SK-N-MC (cell line): Measurements from ENCODE around the gene KRT40.
"Not testable (repeated sequence)": the region's sequence is repeated elsewhere in the genome, so short reads cannot be mapped to it uniquely, and the experiment has no call there.

Experiments
- DNase-seq: peaks from one replicate; pipeline ENCODE4 v3.0.0-alpha.2; 2011; ENCODE audit warnings: low read depth, low spot score
- H3K27ac ChIP-seq: fragments of 200-600 bp; sonication (generic); 2 replicates; pipeline ENCODE4 v1.5.1; 2016; ENCODE audit warnings: mixed run types
- H3K36me3 ChIP-seq: fragments of 200-600 bp; sonication (generic); 2 replicates; pipeline ENCODE4 v1.6.1; 2017; ENCODE audit warnings: antibody characterized with exemption, low read length, mixed read lengths; ENCODE audit not compliant: insufficient read depth
- H3K4me3 ChIP-seq: fragments of 200-600 bp; sonication (generic); 2 replicates; pipeline ENCODE4 v1.5.1; 2016
- H3K9ac ChIP-seq: fragments of 200-600 bp; sonication (generic); 2 replicates; pipeline ENCODE4 v1.8.0; 2017; ENCODE audit warnings: mixed run types, mixed read lengths; ENCODE audit not compliant: insufficient read length
- H3K9me3 ChIP-seq: fragments of 200-600 bp; sonication (generic); 2 replicates; pipeline ENCODE4 v1.6.1; 2017; ENCODE audit warnings: low read depth, mild to moderate bottlenecking, antibody characterized with exemption, low read length, moderate library complexity, mixed read lengths
- EZH2 ChIP-seq: fragments of 200-600 bp; sonication (generic); IDR thresholded peaks from one replicate; pipeline ENCODE4 v1.6.1; 2017; ENCODE audit warnings: antibody characterized with exemption
- FOXP2 ChIP-seq: optimal IDR thresholded peaks from 2 replicates; pipeline ENCODE3; 2011; ENCODE audit warnings: mild to moderate bottlenecking, moderate library complexity; ENCODE audit not compliant: insufficient read depth; ENCODE audit errors: extremely low read length, control extremely low read depth
- POLR2AphosphoS5 ChIP-seq: IDR thresholded peaks from 2 replicates; pipeline ENCODE4 v1.6.1; 2012; ENCODE audit warnings: mild to moderate bottlenecking, low read depth, low read length, borderline replicate concordance

KRT40 gene

GRCh38 chr17:41003926-41004325 is 19.8 kb upstream of the KRT40 start:
- Histone ChIP-seq H3K9me3 (no peaks in the 10 kb centered on the region), H3K9ac (no peak overlapping the region), H3K4me3 (no peak overlapping the region), H3K36me3 (no peaks in the 10 kb centered on the region), H3K27ac (no peak overlapping the region)
- TF ChIP-seq EZH2 (no peak), POLR2AphosphoS5 (no peak), FOXP2 (no peak)
- no peak for DNase-seq

- no peak for DNase-seq
- Histone ChIP-seq H3K27ac (no peak overlapping the region), H3K9me3 (no peaks in the 10 kb centered on the region), H3K36me3 (no peaks in the 10 kb centered on the region), H3K9ac (no peak overlapping the region), H3K4me3 (no peak overlapping the region)
- no peak for TF ChIP-seq FOXP2
- no peak for TF ChIP-seq EZH2
- TF ChIP-seq POLR2AphosphoS5: no peak
Observed at GRCh38 chr17:41002814-41003213, 18.7 kb upstream of the KRT40 start.

- H3K27ac ChIP-seq: no peak overlapping the region
- DNase-seq: no peak
- no peak for TF ChIP-seq POLR2AphosphoS5
- no peak for TF ChIP-seq EZH2
- TF ChIP-seq FOXP2: no peak
- H3K4me3 ChIP-seq: no peak overlapping the region
- no peaks in the 10 kb centered on the region for H3K36me3 ChIP-seq
- H3K9ac ChIP-seq: no peak overlapping the region
- H3K9me3 ChIP-seq: no peaks in the 10 kb centered on the region
Observed at GRCh38 chr17:41001795-41002194, 17.7 kb upstream of the KRT40 start.

- not testable (repeated sequence) for H3K4me3 ChIP-seq, H3K9ac ChIP-seq, H3K27ac ChIP-seq, H3K36me3 ChIP-seq, H3K9me3 ChIP-seq, DNase-seq
Observed at GRCh38 chr17:40999563-40999962, 15.4 kb upstream of the KRT40 start, which contains the start of gene KRTAP3-2. Gene KRTAP3-2, minus strand, starts transcription at chr17:40999906. Its CDS starts 53 bp downstream, at chr17:40999853.

GRCh38 chr17:40997361-40997760 is 13.2 kb upstream of the KRT40 start:
- Histone ChIP-seq H3K9ac (no peak overlapping the region), H3K27ac (no peak overlapping the region), H3K9me3 (no peaks in the 10 kb centered on the region), H3K36me3 (no peaks in the 10 kb centered on the region), H3K4me3 (no peak overlapping the region)
- no peak for DNase-seq
- TF ChIP-seq EZH2 (no peak), POLR2AphosphoS5 (no peak), FOXP2 (no peak)

GRCh38 chr17:40996829-40997228 is 12.7 kb upstream of the KRT40 start:
- DNase-seq: no peak
- no peak for TF ChIP-seq FOXP2
- no peak for TF ChIP-seq EZH2
- no peak for TF ChIP-seq POLR2AphosphoS5

GRCh38 chr17:40995116-40995515 is 11.0 kb upstream of the KRT40 start:
- Histone ChIP-seq H3K9me3 (no peaks in the 10 kb centered on the region), H3K27ac (no peak overlapping the region), H3K4me3 (no peak overlapping the region), H3K9ac (no peak overlapping the region), H3K36me3 (peaks cover 3% of the 10 kb centered on the region; the same call in 1 of the 2 replicates)
- DNase-seq: no peak
- TF ChIP-seq FOXP2 (no peak), POLR2AphosphoS5 (no peak), EZH2 (no peak)

More at GRCh38 chr17:40996829-40997228, 12.7 kb upstream of the KRT40 start:
- H3K4me3 ChIP-seq: no peak overlapping the region
- no peaks in the 10 kb centered on the region for H3K36me3 ChIP-seq
- H3K27ac ChIP-seq: no peak overlapping the region
- no peaks in the 10 kb centered on the region for H3K9me3 ChIP-seq
- no peak overlapping the region for H3K9ac ChIP-seq

GRCh38 chr17:40993839-40994238 is 9.7 kb upstream of the KRT40 start, which contains the start of gene KRTAP3-3:
Gene KRTAP3-3, minus strand, starts transcription at chr17:40994164. Its CDS starts 67 bp downstream, at chr17:40994097.
- no peak for DNase-seq
- Histone ChIP-seq H3K4me3 (no peak within 1 kb of the TSS), H3K27ac (no peak within 1 kb of the TSS), H3K36me3 (peaks cover 3% of the 10 kb centered on the region; the same call in 1 of the 2 replicates), H3K9me3 (no peaks in the 10 kb centered on the region), H3K9ac (no peak within 1 kb of the TSS)
- no peak for TF ChIP-seq POLR2AphosphoS5
- TF ChIP-seq FOXP2: no peak
- no peak for TF ChIP-seq EZH2

GRCh38 chr17:40993084-40993483 is 9.0 kb upstream of the KRT40 start:
- TF ChIP-seq FOXP2 (no peak), POLR2AphosphoS5 (no peak), EZH2 (no peak)
- peaks cover 3% of the 10 kb centered on the region; the same call in 1 of the 2 replicates for H3K36me3 ChIP-seq
- DNase-seq: no peak

More at GRCh38 chr17:40993084-40993483, 9.0 kb upstream of the KRT40 start:
- no peak overlapping the region for H3K9ac ChIP-seq
- no peak overlapping the region for H3K4me3 ChIP-seq
- no peak overlapping the region for H3K27ac ChIP-seq
- no peaks in the 10 kb centered on the region for H3K9me3 ChIP-seq
